Sigmoid colon (tissue), 4 donors: ENCODE results near the gene TFF2.

Experiments
- EP300 ChIP-seq, 4 donors: sonication (generic); formaldehyde crosslinking; IDR thresholded peaks; one replicate each; pipeline ENCODE4 v1.6.1; 2017; ENCODE audit warnings: antibody characterized with exemption in 4 of 4
- POLR2A ChIP-seq, 2 donors: fragments of 450-650 bp; IDR thresholded peaks; one replicate each; pipeline ENCODE4 v1.6.1; 2016; ENCODE audit warnings: antibody characterized with exemption in 2 of 2, mild to moderate bottlenecking in 2 of 2, moderate library complexity in 2 of 2
- POLR2AphosphoS5 ChIP-seq, 4 donors: sonication (generic); formaldehyde crosslinking; IDR thresholded peaks; one replicate each; pipeline ENCODE4 v1.6.1; 2017; ENCODE audit warnings: antibody characterized with exemption in 4 of 4
- TF ChIP-seq, protein P1 (sequence below), 4 experiments: fragments of 450-650 bp in 3 of 4; fragments of 200-600 bp in 1 of 4; IDR thresholded peaks; one replicate each; pipeline ENCODE4 v1.5.1; 2016 to 2019; ENCODE audit warnings: antibody characterized with exemption in 4 of 4, mild to moderate bottlenecking in 3 of 4, moderate library complexity in 2 of 4

DNA sequence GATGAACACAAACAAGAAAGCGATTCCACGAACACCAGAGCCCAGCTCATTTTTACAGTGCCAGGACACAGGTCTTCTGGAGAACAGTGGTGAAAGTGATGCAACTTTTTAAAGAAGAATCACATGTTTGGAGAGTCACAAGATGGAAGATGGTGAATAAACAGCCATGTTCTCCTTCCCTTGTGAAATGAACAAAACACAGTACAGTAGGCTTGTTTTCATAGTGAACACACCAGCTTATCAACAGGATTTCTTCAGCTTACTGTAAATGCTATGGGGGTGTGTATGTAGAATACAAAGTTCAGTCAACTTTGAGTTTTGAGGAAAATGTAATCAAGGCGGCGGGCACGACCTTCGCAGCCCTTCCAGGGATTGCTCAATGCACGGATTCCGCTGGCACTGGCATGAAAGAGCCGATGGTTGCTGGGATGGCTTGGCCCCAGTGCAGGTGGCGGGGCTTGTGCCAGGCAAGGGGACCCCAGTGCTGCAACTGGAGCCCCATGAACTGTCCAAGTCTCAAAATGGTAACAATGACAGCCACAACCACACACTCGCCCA, 35.3 kb upstream of the TFF2 start:
- TF ChIP-seq, protein P1, sequence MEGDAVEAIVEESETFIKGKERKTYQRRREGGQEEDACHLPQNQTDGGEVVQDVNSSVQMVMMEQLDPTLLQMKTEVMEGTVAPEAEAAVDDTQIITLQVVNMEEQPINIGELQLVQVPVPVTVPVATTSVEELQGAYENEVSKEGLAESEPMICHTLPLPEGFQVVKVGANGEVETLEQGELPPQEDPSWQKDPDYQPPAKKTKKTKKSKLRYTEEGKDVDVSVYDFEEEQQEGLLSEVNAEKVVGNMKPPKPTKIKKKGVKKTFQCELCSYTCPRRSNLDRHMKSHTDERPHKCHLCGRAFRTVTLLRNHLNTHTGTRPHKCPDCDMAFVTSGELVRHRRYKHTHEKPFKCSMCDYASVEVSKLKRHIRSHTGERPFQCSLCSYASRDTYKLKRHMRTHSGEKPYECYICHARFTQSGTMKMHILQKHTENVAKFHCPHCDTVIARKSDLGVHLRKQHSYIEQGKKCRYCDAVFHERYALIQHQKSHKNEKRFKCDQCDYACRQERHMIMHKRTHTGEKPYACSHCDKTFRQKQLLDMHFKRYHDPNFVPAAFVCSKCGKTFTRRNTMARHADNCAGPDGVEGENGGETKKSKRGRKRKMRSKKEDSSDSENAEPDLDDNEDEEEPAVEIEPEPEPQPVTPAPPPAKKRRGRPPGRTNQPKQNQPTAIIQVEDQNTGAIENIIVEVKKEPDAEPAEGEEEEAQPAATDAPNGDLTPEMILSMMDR (IDR thresholded peaks at IDR 0.05): no peak
- TF ChIP-seq POLR2A (IDR thresholded peaks at IDR 0.05) (no peak), POLR2AphosphoS5 (IDR thresholded peaks at IDR 0.05) (no peak), EP300 (IDR thresholded peaks at IDR 0.05) (no peak)
